Vagina (tissue), 2 donors: ENCODE results near the gene ARHGAP10. TPM values are rescaled to one million over a fixed set of nuclear protein-coding genes. Genes with fewer than 3 reads are reported as not detected.

Experiments
- DNase-seq, 2 donors: peaks; one replicate each; pipeline ENCODE4 v3.0.0-alpha.2; 2017; ENCODE audit errors: extremely low spot score in 2 of 2
- H3K27ac ChIP-seq: fragments of 200-600 bp; sonication (generic); one replicate; pipeline ENCODE4 v1.5.1; 2019
- H3K27me3 ChIP-seq: fragments of 200-600 bp; sonication (generic); one replicate; pipeline ENCODE4 v1.5.1; 2019
- H3K36me3 ChIP-seq, 2 donors: fragments of 200-600 bp; sonication (generic); one replicate each; pipeline ENCODE4 v1.5.1; 2017 to 2019
- H3K4me1 ChIP-seq: fragments of 200-600 bp; sonication (generic); one replicate; pipeline ENCODE4 v1.5.1; 2019
- H3K4me3 ChIP-seq, 2 donors: fragments of 200-600 bp; sonication (generic); 1 replicate in 1 of 2; 2 replicates in 1 of 2; pipeline ENCODE4 v1.5.1; 2016 to 2019
- H3K9me3 ChIP-seq: fragments of 200-600 bp; sonication (generic); one replicate; pipeline ENCODE4 v1.5.1; 2019
- CTCF ChIP-seq, 3 experiments: fragments of 450-650 bp in 2 of 3; fragments of 200-600 bp in 1 of 3; sonication (generic) in 1 of 3; IDR thresholded peaks; one replicate each; pipeline ENCODE4 v1.5.1; 2017 to 2019; ENCODE audit warnings: antibody characterized with exemption in 3 of 3, mild to moderate bottlenecking in 2 of 3, moderate library complexity in 2 of 3
- POLR2A ChIP-seq, 2 donors: fragments of 450-650 bp; IDR thresholded peaks; one replicate each; pipeline ENCODE4 v1.6.1; 2017; ENCODE audit warnings: antibody characterized with exemption in 2 of 2, mild to moderate bottlenecking in 2 of 2, moderate library complexity in 2 of 2
- POLR2AphosphoS5 ChIP-seq, 2 donors: sonication (generic); formaldehyde crosslinking; IDR thresholded peaks; one replicate each; pipeline ENCODE4 v1.9.0; 2017; ENCODE audit warnings: antibody characterized with exemption in 2 of 2, mild to moderate bottlenecking in 2 of 2, low read depth in 1 of 2; ENCODE audit not compliant: insufficient read depth in 1 of 2
- intact Hi-C: fragments of 100-400 bp; cut with DNase I; formaldehyde crosslinking; loops from one replicate; pipeline ENCODE4 v1.15.1; 2023
- total RNA-seq: library from RNA; depleted of rRNA; stranded (reverse); fragments of >200 nt; gene quantifications from one replicate; pipeline ENCODE4 v1.2.3, GENCODE V29; 2016

Gene ARHGAP10
- total RNA-seq, 1 donor from 2014 or later = 55.5 TPM

GRCh38 chr4:148017801-148018200, 285.9 kb downstream of the ARHGAP10 start:
- H3K4me3 ChIP-seq = no peak overlapping the region
- H3K4me1 ChIP-seq = peaks cover 55% of the 10 kb centered on the region
- DNase-seq = no peak
- H3K27me3 ChIP-seq = no peaks in the 10 kb centered on the region
- H3K27ac ChIP-seq = peak overlapping the region; percentile 27
- TF ChIP-seq CTCF (IDR thresholded peaks at IDR 0.05) (no peak), POLR2A (IDR thresholded peaks at IDR 0.05) (no peak), POLR2AphosphoS5 (IDR thresholded peaks at IDR 0.05; ENCODE audit: insufficient read depth in 1 of 2, low read depth in 1 of 2) (no peak)
- H3K36me3 ChIP-seq = no peaks in the 10 kb centered on the region
- H3K9me3 ChIP-seq = no peaks in the 10 kb centered on the region
- intact Hi-C loops = no loop called here

- Histone ChIP-seq H3K4me3 (no peak overlapping the region), H3K27me3 (no peaks in the 10 kb centered on the region), H3K27ac (peak overlapping the region; percentile 59), H3K9me3 (no peaks in the 10 kb centered on the region), H3K4me1 (peaks cover 40% of the 10 kb centered on the region), H3K36me3 (no peaks in the 10 kb centered on the region)
- intact Hi-C loops = no loop called here
- TF ChIP-seq CTCF (IDR thresholded peaks at IDR 0.05) = no peak
- no peak for TF ChIP-seq POLR2AphosphoS5 (IDR thresholded peaks at IDR 0.05; ENCODE audit: insufficient read depth in 1 of 2, low read depth in 1 of 2)
- TF ChIP-seq POLR2A (IDR thresholded peaks at IDR 0.05) = no peak
- DNase-seq = no peak
These were observed 289.8 kb downstream of the ARHGAP10 start for GRCh38 chr4:148021686-148022085.

GRCh38 chr4:148022975-148023374, 291.1 kb downstream of the ARHGAP10 start:
- intact Hi-C loops = no loop called here
- peak overlapping the region; percentile 58 for H3K27ac ChIP-seq
- TF ChIP-seq CTCF (IDR thresholded peaks at IDR 0.05) (no peak), POLR2A (IDR thresholded peaks at IDR 0.05) (no peak), POLR2AphosphoS5 (IDR thresholded peaks at IDR 0.05; ENCODE audit: insufficient read depth in 1 of 2, low read depth in 1 of 2) (no peak)
- peaks cover 33% of the 10 kb centered on the region for H3K4me1 ChIP-seq
- H3K9me3 ChIP-seq = no peaks in the 10 kb centered on the region
- no peaks in the 10 kb centered on the region for H3K36me3 ChIP-seq
- peak overlapping the region in 1 of 2 donors; percentile 21 for H3K4me3 ChIP-seq
- DNase-seq = no peak
- no peaks in the 10 kb centered on the region for H3K27me3 ChIP-seq

GRCh38 chr4:148023512-148024181, 291.8 kb downstream of the ARHGAP10 start:
- H3K4me1 ChIP-seq = peaks cover 26% of the 10 kb centered on the region
- TF ChIP-seq POLR2A (IDR thresholded peaks at IDR 0.05) (no peak), POLR2AphosphoS5 (IDR thresholded peaks at IDR 0.05; ENCODE audit: insufficient read depth in 1 of 2, low read depth in 1 of 2) (no peak), CTCF (IDR thresholded peaks at IDR 0.05) (no peak)
- no peak for DNase-seq
- peak overlapping the region; percentile 58 for H3K27ac ChIP-seq
- H3K27me3 ChIP-seq = no peaks in the 10 kb centered on the region
- intact Hi-C loops = no loop called here
- H3K4me3 ChIP-seq = peak overlapping the region in 1 of 2 donors; percentile 21
- no peaks in the 10 kb centered on the region for H3K9me3 ChIP-seq
- H3K36me3 ChIP-seq = no peaks in the 10 kb centered on the region

GRCh38 chr4:148025981-148026380, 294.1 kb downstream of the ARHGAP10 start:
- intact Hi-C loops = no loop called here
- no peak for TF ChIP-seq POLR2A (IDR thresholded peaks at IDR 0.05)
- no peak for TF ChIP-seq CTCF (IDR thresholded peaks at IDR 0.05)
- no peak for TF ChIP-seq POLR2AphosphoS5 (IDR thresholded peaks at IDR 0.05; ENCODE audit: insufficient read depth in 1 of 2, low read depth in 1 of 2)

More at GRCh38 chr4:148025981-148026380, 294.1 kb downstream of the ARHGAP10 start:
- H3K36me3 ChIP-seq = no peaks in the 10 kb centered on the region
- H3K27me3 ChIP-seq = no peaks in the 10 kb centered on the region
- no peak overlapping the region for H3K27ac ChIP-seq
- no peak for DNase-seq
- no peaks in the 10 kb centered on the region for H3K9me3 ChIP-seq
- H3K4me1 ChIP-seq = peaks cover 26% of the 10 kb centered on the region
- H3K4me3 ChIP-seq = no peak overlapping the region
